ENCODE results near the gene MANF. TPM values are rescaled to one million over a fixed set of nuclear protein-coding genes. Genes with fewer than 3 reads are reported as not detected.
A peak's percentile ranks its signal among the peaks of the same experiment; 100 is the strongest.

The MANF gene
- total RNA-seq, 1 donor from 2014 or later: 34.4 TPM

GRCh38 chr3:51374456-51374855 lies 10.6 kb upstream of the MANF start:
- Histone ChIP-seq H3K9me3 (no peaks in the 10 kb centered on the region), H3K4me1 (no peaks in the 10 kb centered on the region), H3K27me3 (no peaks in the 10 kb centered on the region), H3K4me3 (no peak overlapping the region), H3K36me3 (no peaks in the 10 kb centered on the region), H3K27ac (no peak overlapping the region)
- intact Hi-C loops (cut with DNase I): loop anchor here (5.0 to 10.0 kb wide), 2 partner anchors 107 to 700 kb away; partner anchors contain the start of gene DOCK3
- no peak for DNase-seq (ENCODE audit: low spot score in 2 of 2)
- no peak for TF ChIP-seq CTCF (IDR thresholded peaks at IDR 0.05)

GRCh38 chr3:51375136-51375535 lies 10.0 kb upstream of the MANF start:
- Histone ChIP-seq H3K4me3 (no peak overlapping the region), H3K4me1 (no peaks in the 10 kb centered on the region), H3K36me3 (no peaks in the 10 kb centered on the region), H3K27ac (no peak overlapping the region), H3K9me3 (no peaks in the 10 kb centered on the region), H3K27me3 (no peaks in the 10 kb centered on the region)
- no peak for TF ChIP-seq CTCF (IDR thresholded peaks at IDR 0.05)
- intact Hi-C loops (cut with DNase I): loop anchor here (10.0 kb wide), 1 partner anchor 700 kb away; the partner anchor contains the start of gene DOCK3
- peak in 1 of 2 donors; percentile 30 for DNase-seq (ENCODE audit: low spot score in 2 of 2)

GRCh38 chr3:51375571-51375970 lies 9.5 kb upstream of the MANF start:
- intact Hi-C loops (cut with DNase I): loop anchor here (10.0 kb wide), 1 partner anchor 701 kb away; the partner anchor contains the start of gene DOCK3
- no peak for TF ChIP-seq CTCF (IDR thresholded peaks at IDR 0.05)

GRCh38 chr3:51378065-51378464 lies 7.0 kb upstream of the MANF start:
- intact Hi-C loops (cut with DNase I): loop anchor here (10.0 kb wide), 1 partner anchor 703 kb away; the partner anchor contains the start of gene DOCK3

More at GRCh38 chr3:51375571-51375970, 9.5 kb upstream of the MANF start:
- H3K27me3 ChIP-seq: no peaks in the 10 kb centered on the region
- no peak overlapping the region for H3K27ac ChIP-seq
- no peak overlapping the region for H3K4me3 ChIP-seq
- DNase-seq (ENCODE audit: low spot score in 2 of 2): no peak
- no peaks in the 10 kb centered on the region for H3K36me3 ChIP-seq
- no peaks in the 10 kb centered on the region for H3K4me1 ChIP-seq
- no peaks in the 10 kb centered on the region for H3K9me3 ChIP-seq

GRCh38 chr3:51378726-51379125 lies 6.4 kb upstream of the MANF start:
- no peak for DNase-seq (ENCODE audit: low spot score in 2 of 2)
- no peaks in the 10 kb centered on the region for H3K9me3 ChIP-seq
- no peak overlapping the region for H3K27ac ChIP-seq
- H3K27me3 ChIP-seq: no peaks in the 10 kb centered on the region
- H3K4me3 ChIP-seq: no peak overlapping the region
- H3K4me1 ChIP-seq: peaks cover 0 to 2% of the 10 kb centered on the region in 2 donors
- H3K36me3 ChIP-seq: no peaks in the 10 kb centered on the region
- TF ChIP-seq CTCF (IDR thresholded peaks at IDR 0.05): no peak
- intact Hi-C loops (cut with DNase I): loop anchor here (10.0 kb wide), 1 partner anchor 704 kb away; the partner anchor contains the start of gene DOCK3

More at GRCh38 chr3:51378065-51378464, 7.0 kb upstream of the MANF start:
- Histone ChIP-seq H3K4me1 (no peaks in the 10 kb centered on the region), H3K9me3 (no peaks in the 10 kb centered on the region), H3K4me3 (no peak overlapping the region), H3K27me3 (no peaks in the 10 kb centered on the region), H3K36me3 (no peaks in the 10 kb centered on the region), H3K27ac (no peak overlapping the region)
- DNase-seq (ENCODE audit: low spot score in 2 of 2): no peak
- no peak for TF ChIP-seq CTCF (IDR thresholded peaks at IDR 0.05)
